Neutrophil (primary cell): ENCODE measurements around the gene FYN.
"Not testable (repeated sequence)": the region's sequence is repeated elsewhere in the genome, so short reads cannot be mapped to it uniquely, and the experiment has no call there.

Experiments
- H3K27ac ChIP-seq: fragments of 200-600 bp; sonication (generic); 2 replicates; pipeline ENCODE4 v1.5.1; 2016; ENCODE audit warnings: mild to moderate bottlenecking, moderate library complexity
- H3K27me3 ChIP-seq: fragments of 200-600 bp; sonication (generic); 2 replicates; pipeline ENCODE4 v1.6.0; 2016; ENCODE audit warnings: mild to moderate bottlenecking
- H3K36me3 ChIP-seq: fragments of 200-600 bp; sonication (generic); 2 replicates; pipeline ENCODE4 v1.5.1; 2017
- H3K4me1 ChIP-seq, 2 experiments: fragments of 200-600 bp in 1 of 2; sonication (generic) in 1 of 2; 1 replicate in 1 of 2; 2 replicates in 1 of 2; pipeline versions ENCODE4 v1.5.1 to v1.6.1; 2013 to 2016; ENCODE audit warnings: low read depth in 1 of 2, low read length in 1 of 2, mild to moderate bottlenecking in 1 of 2, moderate library complexity in 1 of 2; ENCODE audit not compliant: control insufficient read depth in 1 of 2, insufficient read depth in 1 of 2
- H3K4me3 ChIP-seq, 2 experiments: fragments of 200-600 bp in 1 of 2; sonication (generic) in 1 of 2; 1 replicate in 1 of 2; 2 replicates in 1 of 2; pipeline ENCODE4 v1.5.1; 2013 to 2016; ENCODE audit warnings: low read depth in 1 of 2, low read length in 1 of 2, mild to moderate bottlenecking in 1 of 2, moderate library complexity in 1 of 2
- H3K9me3 ChIP-seq: fragments of 200-600 bp; sonication (generic); 2 replicates; pipeline ENCODE4 v1.5.1; 2016
- CTCF ChIP-seq: fragments of 200-600 bp; sonication (generic); IDR thresholded peaks from 2 replicates; pipeline ENCODE4 v1.5.1; 2016; ENCODE audit warnings: antibody characterized with exemption

Gene FYN

GRCh38 chr6:111916747-111917146 lies 43.5 kb upstream of the FYN start:
- Histone ChIP-seq H3K9me3 (no peaks in the 10 kb centered on the region), H3K27ac (no peak overlapping the region), H3K36me3 (no peaks in the 10 kb centered on the region), H3K4me3 (no peak overlapping the region), H3K4me1 (no peaks in the 10 kb centered on the region), H3K27me3 (no peaks in the 10 kb centered on the region)
- no peak for TF ChIP-seq CTCF

GRCh38 chr6:111914617-111915016 lies 41.4 kb upstream of the FYN start:
- Histone ChIP-seq H3K4me1 (no peaks in the 10 kb centered on the region), H3K27ac (no peak overlapping the region), H3K9me3 (no peaks in the 10 kb centered on the region), H3K36me3 (no peaks in the 10 kb centered on the region), H3K27me3 (no peaks in the 10 kb centered on the region), H3K4me3 (no peak overlapping the region)
- TF ChIP-seq CTCF, result no peak

GRCh38 chr6:111912904-111913303 lies 39.7 kb upstream of the FYN start:
- TF ChIP-seq CTCF, result no peak
- Histone ChIP-seq H3K4me3 (no peak overlapping the region), H3K27ac (no peak overlapping the region), H3K27me3 (no peaks in the 10 kb centered on the region), H3K36me3 (no peaks in the 10 kb centered on the region), H3K9me3 (no peaks in the 10 kb centered on the region), H3K4me1 (no peaks in the 10 kb centered on the region)

GRCh38 chr6:111911428-111911827 lies 38.2 kb upstream of the FYN start:
- H3K36me3 ChIP-seq, result no peaks in the 10 kb centered on the region
- H3K4me3 ChIP-seq, result no peak overlapping the region
- no peaks in the 10 kb centered on the region for H3K27me3 ChIP-seq
- no peak for TF ChIP-seq CTCF
- no peaks in the 10 kb centered on the region for H3K9me3 ChIP-seq
- no peak overlapping the region for H3K27ac ChIP-seq
- H3K4me1 ChIP-seq, result no peaks in the 10 kb centered on the region

- H3K36me3 ChIP-seq, result no peaks in the 10 kb centered on the region
- no peaks in the 10 kb centered on the region for H3K27me3 ChIP-seq
- no peaks in the 10 kb centered on the region for H3K4me1 ChIP-seq
- no peak overlapping the region for H3K27ac ChIP-seq
- no peak for TF ChIP-seq CTCF
- no peak overlapping the region for H3K4me3 ChIP-seq
- no peaks in the 10 kb centered on the region for H3K9me3 ChIP-seq
Observed at GRCh38 chr6:111909238-111909637, 36.0 kb upstream of the FYN start.

GRCh38 chr6:111908365-111908764 lies 35.1 kb upstream of the FYN start:
- not testable (repeated sequence) for H3K4me1 ChIP-seq, H3K4me3 ChIP-seq, H3K27ac ChIP-seq, H3K9me3 ChIP-seq, H3K36me3 ChIP-seq, H3K27me3 ChIP-seq
